Measurements from ENCODE around the gene MAP3K10. TPM values are rescaled to one million over a fixed set of nuclear protein-coding genes. Genes with fewer than 3 reads are reported as not detected.
A peak's percentile ranks its signal among the peaks of the same experiment; 100 is the strongest.

Gene MAP3K10
- total RNA-seq, 2 donors from 2014 or later, result 35.2 to 39.3 TPM

DNA sequence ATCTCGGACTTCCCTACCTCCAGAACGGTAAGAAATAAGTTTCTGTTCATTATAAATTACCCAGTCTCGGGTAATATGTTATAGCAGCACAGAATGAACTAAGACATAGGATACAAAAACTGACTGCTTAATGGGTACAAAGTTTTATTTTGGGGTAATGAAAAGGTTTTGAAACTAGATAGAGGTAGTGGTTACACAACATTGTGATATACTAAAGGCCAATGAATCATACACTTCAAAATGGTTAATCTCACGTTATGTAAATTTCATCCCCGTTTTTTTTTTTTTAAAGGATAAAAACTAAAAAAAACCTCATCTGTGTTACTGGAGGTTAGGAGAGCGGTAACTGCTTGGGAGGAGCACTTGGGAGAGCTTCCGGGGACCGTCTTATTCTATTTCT, 70.4 kb downstream of the MAP3K10 start:
- Histone ChIP-seq H3K9ac (ENCODE audit: extremely low read depth, low read length, poor library complexity, severe bottlenecking) (no peak overlapping the region), H3K36me3 (ENCODE audit: control insufficient read depth, insufficient read depth, low read length) (peaks cover 42% of the 10 kb centered on the region), H3K27me3 (ENCODE audit: control insufficient read depth, insufficient read depth, low read length, poor library complexity, severe bottlenecking) (no peaks in the 10 kb centered on the region), H3K4me1 (ENCODE audit: control insufficient read depth, insufficient read depth, low read length) (peaks cover 1% of the 10 kb centered on the region), H3K4me3 (ENCODE audit: low read length) (no peak overlapping the region), H3K9me3 (ENCODE audit: control insufficient read depth, low read length) (no peaks in the 10 kb centered on the region), H3K27ac (ENCODE audit: low read depth, low read length) (no peak overlapping the region)
- DNase-seq, result no peak
- no peaks in the 10 kb centered on the region for H3K27me3 Mint-ChIP-seq (ENCODE audit: insufficient read depth)
- H3K27ac Mint-ChIP-seq, result no peak overlapping the region
- 96 to 97% methylated on average over 6 to 8 of the region's 8 CpGs for WGBS, 2 experiments (ENCODE audit: insufficient coverage in 1 of 2, insufficient read length in 1 of 2)
- no peaks in the 10 kb centered on the region for H3K9me3 Mint-ChIP-seq
- H3K4me3 Mint-ChIP-seq, result no peak overlapping the region
- H3K36me3 Mint-ChIP-seq (ENCODE audit: low read depth), result peaks cover 53% of the 10 kb centered on the region
- TF ChIP-seq, protein P1, sequence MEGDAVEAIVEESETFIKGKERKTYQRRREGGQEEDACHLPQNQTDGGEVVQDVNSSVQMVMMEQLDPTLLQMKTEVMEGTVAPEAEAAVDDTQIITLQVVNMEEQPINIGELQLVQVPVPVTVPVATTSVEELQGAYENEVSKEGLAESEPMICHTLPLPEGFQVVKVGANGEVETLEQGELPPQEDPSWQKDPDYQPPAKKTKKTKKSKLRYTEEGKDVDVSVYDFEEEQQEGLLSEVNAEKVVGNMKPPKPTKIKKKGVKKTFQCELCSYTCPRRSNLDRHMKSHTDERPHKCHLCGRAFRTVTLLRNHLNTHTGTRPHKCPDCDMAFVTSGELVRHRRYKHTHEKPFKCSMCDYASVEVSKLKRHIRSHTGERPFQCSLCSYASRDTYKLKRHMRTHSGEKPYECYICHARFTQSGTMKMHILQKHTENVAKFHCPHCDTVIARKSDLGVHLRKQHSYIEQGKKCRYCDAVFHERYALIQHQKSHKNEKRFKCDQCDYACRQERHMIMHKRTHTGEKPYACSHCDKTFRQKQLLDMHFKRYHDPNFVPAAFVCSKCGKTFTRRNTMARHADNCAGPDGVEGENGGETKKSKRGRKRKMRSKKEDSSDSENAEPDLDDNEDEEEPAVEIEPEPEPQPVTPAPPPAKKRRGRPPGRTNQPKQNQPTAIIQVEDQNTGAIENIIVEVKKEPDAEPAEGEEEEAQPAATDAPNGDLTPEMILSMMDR (conservative IDR thresholded peaks at IDR 0.05), result no peak
- H3K4me1 Mint-ChIP-seq, result peaks cover 3% of the 10 kb centered on the region

DNA sequence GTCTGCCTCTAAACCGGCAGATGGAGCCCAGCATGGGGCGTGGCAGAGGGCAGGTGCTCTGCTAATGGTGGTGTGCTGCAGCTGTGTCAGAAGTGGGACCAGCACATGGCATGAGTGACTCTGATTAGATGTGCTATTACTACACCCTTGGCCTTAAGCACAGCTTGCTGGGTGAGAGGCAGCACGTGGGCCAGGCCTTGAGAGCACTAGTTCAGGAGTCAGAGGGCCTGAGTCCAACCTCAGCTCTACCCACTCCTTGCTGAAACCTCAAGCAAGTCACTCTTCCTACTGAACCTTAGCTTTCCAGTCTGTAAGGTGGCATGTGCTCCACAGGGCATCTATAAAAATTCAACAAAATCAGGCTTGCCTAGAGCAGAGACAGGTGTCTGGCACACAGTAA, 71.2 kb downstream of the MAP3K10 start:
- no peak for DNase-seq
- H3K27ac Mint-ChIP-seq, result no peak overlapping the region
- Histone ChIP-seq H3K27me3 (ENCODE audit: control insufficient read depth, insufficient read depth, low read length, poor library complexity, severe bottlenecking) (no peaks in the 10 kb centered on the region), H3K9ac (ENCODE audit: extremely low read depth, low read length, poor library complexity, severe bottlenecking) (no peak overlapping the region), H3K27ac (ENCODE audit: low read depth, low read length) (no peak overlapping the region), H3K36me3 (ENCODE audit: control insufficient read depth, insufficient read depth, low read length) (peaks cover 34% of the 10 kb centered on the region), H3K4me3 (ENCODE audit: low read length) (no peak overlapping the region), H3K4me1 (ENCODE audit: control insufficient read depth, insufficient read depth, low read length) (no peaks in the 10 kb centered on the region), H3K9me3 (ENCODE audit: control insufficient read depth, low read length) (no peaks in the 10 kb centered on the region)
- 93 to 100% methylated on average over 3 of the region's 3 CpGs for WGBS, 2 experiments (ENCODE audit: insufficient coverage in 1 of 2, insufficient read length in 1 of 2)
- TF ChIP-seq, protein P1 (conservative IDR thresholded peaks at IDR 0.05), result no peak
- peaks cover 6% of the 10 kb centered on the region for H3K4me1 Mint-ChIP-seq
- peaks cover 49% of the 10 kb centered on the region for H3K36me3 Mint-ChIP-seq (ENCODE audit: low read depth)
- no peaks in the 10 kb centered on the region for H3K27me3 Mint-ChIP-seq (ENCODE audit: insufficient read depth)
- H3K4me3 Mint-ChIP-seq, result no peak overlapping the region
- H3K9me3 Mint-ChIP-seq, result no peaks in the 10 kb centered on the region

DNA sequence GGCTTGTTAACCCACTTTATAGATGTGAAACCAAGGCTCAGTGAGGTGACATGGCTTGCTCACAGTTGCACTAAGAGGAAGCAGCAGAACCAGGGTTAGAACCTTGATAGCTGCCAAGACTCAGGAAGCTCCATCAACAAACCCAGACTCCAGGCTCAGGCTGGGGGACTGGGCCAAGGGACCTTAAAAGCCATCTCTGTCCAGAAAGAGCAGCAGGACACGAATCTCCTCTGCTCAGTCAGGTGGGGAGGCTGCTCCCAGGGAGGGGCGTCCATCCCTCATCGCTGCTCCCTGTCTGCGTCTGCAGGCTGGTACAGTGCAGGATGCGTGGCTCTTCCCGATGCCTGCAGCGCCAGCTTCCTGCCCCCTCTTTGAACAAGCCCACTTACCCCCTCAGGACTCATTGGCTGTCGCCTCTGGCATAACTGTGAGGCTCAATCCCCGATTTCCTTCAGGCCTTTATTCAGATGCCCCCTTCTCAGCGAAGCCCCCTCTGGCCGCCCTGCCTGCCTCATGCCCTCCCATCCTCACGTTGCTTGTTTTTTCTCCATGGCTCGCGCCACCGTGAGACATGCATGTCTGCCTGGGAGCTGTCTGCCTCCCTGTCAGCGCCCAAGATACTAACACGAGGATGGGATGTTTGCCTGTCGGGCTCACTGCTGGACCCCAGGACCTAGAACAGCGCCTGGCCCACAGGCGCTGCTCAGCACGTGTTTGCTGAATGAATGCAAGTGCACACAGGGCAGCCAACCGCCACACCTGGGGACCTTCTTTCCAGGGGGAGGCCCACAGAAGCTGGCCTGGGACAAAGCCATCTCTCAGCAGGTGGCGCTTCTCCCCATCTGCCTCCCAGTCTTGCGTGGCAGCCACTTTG, 72.5 kb downstream of the MAP3K10 start:
- Mint-ChIP-seq H3K9me3 (no peaks in the 10 kb centered on the region), H3K4me3 (no peak overlapping the region), H3K27me3 (ENCODE audit: insufficient read depth) (no peaks in the 10 kb centered on the region), H3K36me3 (ENCODE audit: low read depth) (peaks cover 50% of the 10 kb centered on the region), H3K4me1 (peaks cover 13% of the 10 kb centered on the region), H3K27ac (no peak overlapping the region)
- H3K4me3 ChIP-seq (ENCODE audit: low read length), result no peak overlapping the region
- H3K27me3 ChIP-seq (ENCODE audit: control insufficient read depth, insufficient read depth, low read length, poor library complexity, severe bottlenecking), result no peaks in the 10 kb centered on the region
- H3K36me3 ChIP-seq (ENCODE audit: control insufficient read depth, insufficient read depth, low read length), result peaks cover 35% of the 10 kb centered on the region
- H3K4me1 ChIP-seq (ENCODE audit: control insufficient read depth, insufficient read depth, low read length), result no peaks in the 10 kb centered on the region
- TF ChIP-seq, protein P1 (conservative IDR thresholded peaks at IDR 0.05), result no peak
- DNase-seq, result no peak
- 94% methylated on average over 19 to 24 of the region's 24 CpGs for WGBS, 2 experiments (ENCODE audit: insufficient coverage in 1 of 2, insufficient read length in 1 of 2)
- H3K27ac ChIP-seq (ENCODE audit: low read depth, low read length), result peak overlapping the region; percentile 41
- H3K9me3 ChIP-seq (ENCODE audit: control insufficient read depth, low read length), result no peaks in the 10 kb centered on the region
- H3K9ac ChIP-seq (ENCODE audit: extremely low read depth, low read length, poor library complexity, severe bottlenecking), result no peak overlapping the region
